Dendritic cell treated with granulocyte-macrophage colony-stimulating factor and Interleukin-4, amounts not matched to agents 40 ng/mL and 50 ng/mL, for 4 days (primary cell): Measurements from ENCODE around the gene DNAL4.
A peak's percentile ranks its signal among the peaks of the same experiment; 100 is the strongest.

ENCODE experiments used
- H3K27ac Mint-ChIP-seq: one replicate; pipeline ENCODE4 v1.8.0; 2022; ENCODE audit warnings: mild to moderate bottlenecking, mixed read lengths
- H3K27me3 Mint-ChIP-seq: one replicate; pipeline ENCODE4 v1.8.0; 2022; ENCODE audit warnings: mild to moderate bottlenecking, mixed read lengths
- H3K36me3 Mint-ChIP-seq: one replicate; pipeline ENCODE4 v1.8.0; 2022; ENCODE audit warnings: low read depth, mixed read lengths
- H3K4me1 Mint-ChIP-seq: one replicate; pipeline ENCODE4 v1.8.0; 2022; ENCODE audit warnings: low read depth, mixed read lengths
- H3K4me3 Mint-ChIP-seq: one replicate; pipeline ENCODE4 v1.8.0; 2022; ENCODE audit warnings: mild to moderate bottlenecking, moderate library complexity, mixed read lengths
- H3K9me3 Mint-ChIP-seq: one replicate; pipeline ENCODE4 v1.8.0; 2022; ENCODE audit warnings: mixed read lengths
- intact Hi-C: fragments of 100-400 bp; cut with micrococcal nuclease; formaldehyde crosslinking; loops from one replicate; pipeline ENCODE4 v1.15.0; 2022

Gene DNAL4

GRCh38 chr22:38793721-38794466 lies at the start of gene DNAL4:
Gene DNAL4 (minus strand): TSS chr22:38794143. CDS start chr22:38782731, 11,412 bp downstream.
- Mint-ChIP-seq H3K9me3 (no peaks in the 10 kb centered on the region), H3K4me3 (peak within 1 kb of the TSS; percentile 71), H3K4me1 (peaks cover 5% of the 10 kb centered on the region), H3K27ac (peak within 1 kb of the TSS; percentile 57), H3K27me3 (peaks cover 30% of the 10 kb centered on the region), H3K36me3 (no peaks in the 10 kb centered on the region)
- intact Hi-C loops = no loop called here

GRCh38 chr22:38843201-38843656 lies 49.3 kb upstream of the DNAL4 start:
- peaks cover 5% of the 10 kb centered on the region for H3K4me1 Mint-ChIP-seq
- intact Hi-C loops = no loop called here
- H3K36me3 Mint-ChIP-seq = no peaks in the 10 kb centered on the region
- H3K9me3 Mint-ChIP-seq = no peaks in the 10 kb centered on the region
- H3K4me3 Mint-ChIP-seq = peak overlapping the region; percentile 30
- peaks cover 75% of the 10 kb centered on the region for H3K27me3 Mint-ChIP-seq
- H3K27ac Mint-ChIP-seq = no peak overlapping the region

GRCh38 chr22:38842512-38843200 lies 48.7 kb upstream of the DNAL4 start:
- H3K4me3 Mint-ChIP-seq = peak overlapping the region; percentile 27
- H3K9me3 Mint-ChIP-seq = no peaks in the 10 kb centered on the region
- H3K27ac Mint-ChIP-seq = no peak overlapping the region
- intact Hi-C loops = no loop called here
- no peaks in the 10 kb centered on the region for H3K36me3 Mint-ChIP-seq
- H3K27me3 Mint-ChIP-seq = peaks cover 69% of the 10 kb centered on the region
- H3K4me1 Mint-ChIP-seq = peaks cover 5% of the 10 kb centered on the region

GRCh38 chr22:38841635-38842034 lies 47.7 kb upstream of the DNAL4 start:
- no peak overlapping the region for H3K27ac Mint-ChIP-seq
- no peaks in the 10 kb centered on the region for H3K36me3 Mint-ChIP-seq
- no peaks in the 10 kb centered on the region for H3K9me3 Mint-ChIP-seq
- H3K4me1 Mint-ChIP-seq = peaks cover 5% of the 10 kb centered on the region
- intact Hi-C loops = no loop called here
- H3K4me3 Mint-ChIP-seq = no peak overlapping the region
- peaks cover 63% of the 10 kb centered on the region for H3K27me3 Mint-ChIP-seq

- Mint-ChIP-seq H3K27ac (no peak overlapping the region), H3K36me3 (no peaks in the 10 kb centered on the region), H3K9me3 (no peaks in the 10 kb centered on the region), H3K4me1 (peaks cover 5% of the 10 kb centered on the region), H3K27me3 (peaks cover 60% of the 10 kb centered on the region), H3K4me3 (no peak overlapping the region)
- intact Hi-C loops = no loop called here
These were observed 47.3 kb upstream of the DNAL4 start for GRCh38 chr22:38841211-38841610.

GRCh38 chr22:38840129-38840528 lies 46.2 kb upstream of the DNAL4 start:
- intact Hi-C loops = no loop called here

GRCh38 chr22:38839686-38840085 lies 45.7 kb upstream of the DNAL4 start:
- intact Hi-C loops = no loop called here
- peaks cover 50% of the 10 kb centered on the region for H3K27me3 Mint-ChIP-seq
- peaks cover 5% of the 10 kb centered on the region for H3K4me1 Mint-ChIP-seq
- no peaks in the 10 kb centered on the region for H3K9me3 Mint-ChIP-seq
- H3K4me3 Mint-ChIP-seq = no peak overlapping the region
- H3K36me3 Mint-ChIP-seq = no peaks in the 10 kb centered on the region
- H3K27ac Mint-ChIP-seq = no peak overlapping the region

More at GRCh38 chr22:38840129-38840528, 46.2 kb upstream of the DNAL4 start:
- no peak overlapping the region for H3K4me3 Mint-ChIP-seq
- no peaks in the 10 kb centered on the region for H3K36me3 Mint-ChIP-seq
- no peaks in the 10 kb centered on the region for H3K9me3 Mint-ChIP-seq
- H3K27ac Mint-ChIP-seq = no peak overlapping the region
- H3K4me1 Mint-ChIP-seq = peaks cover 5% of the 10 kb centered on the region
- peaks cover 55% of the 10 kb centered on the region for H3K27me3 Mint-ChIP-seq

GRCh38 chr22:38837414-38837928 lies 43.5 kb upstream of the DNAL4 start:
- no peaks in the 10 kb centered on the region for H3K9me3 Mint-ChIP-seq
- intact Hi-C loops = no loop called here
- H3K27ac Mint-ChIP-seq = no peak overlapping the region
- H3K4me1 Mint-ChIP-seq = no peaks in the 10 kb centered on the region
- no peaks in the 10 kb centered on the region for H3K36me3 Mint-ChIP-seq
- no peak overlapping the region for H3K4me3 Mint-ChIP-seq
- peaks cover 42% of the 10 kb centered on the region for H3K27me3 Mint-ChIP-seq

- H3K4me1 Mint-ChIP-seq = peaks cover 11% of the 10 kb centered on the region
- H3K36me3 Mint-ChIP-seq = no peaks in the 10 kb centered on the region
- intact Hi-C loops = no loop called here
- H3K9me3 Mint-ChIP-seq = no peaks in the 10 kb centered on the region
- no peak overlapping the region for H3K4me3 Mint-ChIP-seq
- H3K27me3 Mint-ChIP-seq = peaks cover 27% of the 10 kb centered on the region
- no peak overlapping the region for H3K27ac Mint-ChIP-seq
These were observed 42.0 kb upstream of the DNAL4 start for GRCh38 chr22:38835888-38836301.

GRCh38 chr22:38834991-38835390 lies 41.0 kb upstream of the DNAL4 start:
- peaks cover 12% of the 10 kb centered on the region for H3K4me1 Mint-ChIP-seq
- H3K4me3 Mint-ChIP-seq = no peak overlapping the region
- peaks cover 18% of the 10 kb centered on the region for H3K27me3 Mint-ChIP-seq
- H3K27ac Mint-ChIP-seq = no peak overlapping the region
- intact Hi-C loops = no loop called here
- H3K36me3 Mint-ChIP-seq = no peaks in the 10 kb centered on the region
- H3K9me3 Mint-ChIP-seq = no peaks in the 10 kb centered on the region

- Mint-ChIP-seq H3K9me3 (no peaks in the 10 kb centered on the region), H3K27me3 (peaks cover 15% of the 10 kb centered on the region)
These were observed 40.4 kb upstream of the DNAL4 start for GRCh38 chr22:38834215-38834953.

GRCh38 chr22:38833061-38833460 lies 39.1 kb upstream of the DNAL4 start:
- Mint-ChIP-seq H3K9me3 (no peaks in the 10 kb centered on the region), H3K4me3 (no peak overlapping the region)

More at GRCh38 chr22:38834215-38834953, 40.4 kb upstream of the DNAL4 start:
- Mint-ChIP-seq H3K27ac (no peak overlapping the region), H3K4me3 (no peak overlapping the region), H3K36me3 (no peaks in the 10 kb centered on the region), H3K4me1 (peaks cover 12% of the 10 kb centered on the region)
- intact Hi-C loops = no loop called here

GRCh38 chr22:38832005-38832978 lies 38.3 kb upstream of the DNAL4 start:
- intact Hi-C loops = no loop called here
- H3K36me3 Mint-ChIP-seq = no peaks in the 10 kb centered on the region
- H3K4me1 Mint-ChIP-seq = peaks cover 12% of the 10 kb centered on the region
- H3K27me3 Mint-ChIP-seq = peaks cover 14% of the 10 kb centered on the region
- no peaks in the 10 kb centered on the region for H3K9me3 Mint-ChIP-seq
- no peak overlapping the region for H3K4me3 Mint-ChIP-seq
- H3K27ac Mint-ChIP-seq = no peak overlapping the region

More at GRCh38 chr22:38833061-38833460, 39.1 kb upstream of the DNAL4 start:
- Mint-ChIP-seq H3K27me3 (peaks cover 14% of the 10 kb centered on the region), H3K4me1 (peaks cover 12% of the 10 kb centered on the region), H3K27ac (no peak overlapping the region), H3K36me3 (no peaks in the 10 kb centered on the region)
- intact Hi-C loops = no loop called here
